GM23338 (cell line): ENCODE measurements around the gene TMEFF1. TPM values are rescaled to one million over a fixed set of nuclear protein-coding genes. Genes with fewer than 3 reads are reported as not detected.

Experiments used
- ATAC-seq: fragments of 200-7000 bp; cut with Tn5 transposase; 3 replicates; pipeline ENCODE4 v1.9.1; 2020
- DNase-seq: peaks from one replicate; pipeline ENCODE4 v3.0.0-alpha.2; 2015; ENCODE audit warnings: low spot score
- H2AFZ ChIP-seq: fragments of 200-600 bp; sonication (generic); 2 replicates; pipeline ENCODE4 v1.8.0; 2016; ENCODE audit warnings: antibody characterized with exemption, mild to moderate bottlenecking, moderate library complexity
- H3F3A ChIP-seq: fragments of 200-600 bp; sonication (generic); replicated peaks from 2 replicates; pipeline ENCODE4 v1.8.0; 2017; ENCODE audit warnings: antibody characterized with exemption, mixed run types, low read depth
- H3K27ac ChIP-seq: fragments of 200-600 bp; sonication (generic); 2 replicates; pipeline ENCODE4 v1.6.1; 2016; ENCODE audit warnings: low read depth
- H3K27me3 ChIP-seq: fragments of 200-600 bp; sonication (generic); 2 replicates; pipeline ENCODE4 v1.8.0; 2016; ENCODE audit warnings: mild to moderate bottlenecking, mixed run types, moderate library complexity; ENCODE audit not compliant: insufficient read depth
- H3K36me3 ChIP-seq: fragments of 200-600 bp; sonication (generic); 2 replicates; pipeline ENCODE4 v1.8.0; 2016; ENCODE audit warnings: mild to moderate bottlenecking; ENCODE audit not compliant: insufficient read depth
- H3K4me1 ChIP-seq: fragments of 200-600 bp; sonication (generic); 2 replicates; pipeline ENCODE4 v1.8.0; 2016; ENCODE audit warnings: mild to moderate bottlenecking, moderate library complexity; ENCODE audit not compliant: insufficient read depth
- H3K4me2 ChIP-seq: fragments of 200-600 bp; sonication (generic); 2 replicates; pipeline ENCODE4 v1.7.1; 2017; ENCODE audit warnings: mixed run types
- H3K4me3 ChIP-seq: fragments of 200-600 bp; sonication (generic); 2 replicates; pipeline ENCODE4 v1.6.1; 2016; ENCODE audit warnings: mixed run types
- H3K79me2 ChIP-seq: fragments of 200-600 bp; sonication (generic); replicated peaks from 2 replicates; pipeline ENCODE4 v1.8.0; 2017; ENCODE audit warnings: mild to moderate bottlenecking; ENCODE audit not compliant: insufficient read depth
- H3K9me2 ChIP-seq: fragments of 200-600 bp; sonication (generic); 2 replicates; pipeline ENCODE4 v1.8.0; 2017; ENCODE audit not compliant: insufficient read depth
- H4K20me1 ChIP-seq: fragments of 200-600 bp; sonication (generic); replicated peaks from 2 replicates; pipeline ENCODE4 v1.8.0; 2017; ENCODE audit warnings: mild to moderate bottlenecking; ENCODE audit not compliant: insufficient read depth
- H3K27ac Mint-ChIP-seq: 2 replicates; pipeline ENCODE4 v1.8.0; 2020; ENCODE audit warnings: inconsistent platforms, mild to moderate bottlenecking, moderate library complexity, mixed read lengths
- H3K27me3 Mint-ChIP-seq: 3 replicates; pipeline ENCODE4 v1.8.0; 2022; ENCODE audit warnings: low read depth, mild to moderate bottlenecking, moderate library complexity, mixed read lengths, inconsistent platforms; ENCODE audit not compliant: insufficient read depth, poor library complexity
- H3K36me3 Mint-ChIP-seq: 3 replicates; pipeline ENCODE4 v1.8.0; 2021; ENCODE audit warnings: low read depth, mild to moderate bottlenecking, inconsistent platforms, moderate library complexity, mixed read lengths
- H3K4me1 Mint-ChIP-seq: 3 replicates; pipeline ENCODE4 v1.8.0; 2020; ENCODE audit warnings: mild to moderate bottlenecking, inconsistent platforms, mixed read lengths
- H3K4me3 Mint-ChIP-seq: 3 replicates; pipeline ENCODE4 v1.8.0; 2021; ENCODE audit warnings: moderate library complexity, mild to moderate bottlenecking, inconsistent platforms, mixed read lengths
- H3K9me3 Mint-ChIP-seq: 3 replicates; pipeline ENCODE4 v1.8.0; 2020; ENCODE audit warnings: moderate library complexity, mild to moderate bottlenecking, inconsistent platforms, mixed read lengths
- CREB1 ChIP-seq: fragments of 250-450 bp; sonication (Bioruptor Pico); IDR thresholded peaks from 2 replicates; pipeline ENCODE4 v1.5.0; 2020; ENCODE audit warnings: low read depth, mild to moderate bottlenecking, moderate library complexity
- EZH2 ChIP-seq: fragments of 200-600 bp; sonication (generic); IDR thresholded peaks from one replicate; pipeline ENCODE4 v1.8.0; 2017; ENCODE audit warnings: antibody characterized with exemption, mild to moderate bottlenecking, low read depth; ENCODE audit not compliant: unreplicated experiment
- EZH2phosphoT487 ChIP-seq: fragments of 200-600 bp; sonication (generic); IDR thresholded peaks from one replicate; pipeline ENCODE4 v1.8.1; 2018; ENCODE audit warnings: antibody characterized with exemption; ENCODE audit not compliant: unreplicated experiment
- JUNB ChIP-seq: IDR thresholded peaks from one replicate; pipeline ENCODE4 v1.6.1; 2016; ENCODE audit warnings: antibody characterized with exemption; ENCODE audit not compliant: unreplicated experiment
- NANOG ChIP-seq: IDR thresholded peaks from 2 replicates; pipeline ENCODE4 v1.6.1; 2016; ENCODE audit warnings: antibody characterized with exemption, borderline replicate concordance
- POLR2AphosphoS5 ChIP-seq: IDR thresholded peaks from 2 replicates; pipeline ENCODE4 v1.6.1; 2016; ENCODE audit warnings: antibody characterized with exemption, low read depth
- REST ChIP-seq: IDR thresholded peaks from one replicate; pipeline ENCODE4 v1.6.1; 2018; ENCODE audit warnings: antibody characterized with exemption; ENCODE audit not compliant: unreplicated experiment
- STAT1 ChIP-seq: IDR thresholded peaks from one replicate; pipeline ENCODE4 v1.6.1; 2016; ENCODE audit warnings: antibody characterized with exemption; ENCODE audit not compliant: unreplicated experiment
- ZNF114 ChIP-seq: fragments of 250-450 bp; sonication (Bioruptor Pico); IDR thresholded peaks from 2 replicates; pipeline ENCODE4 v1.5.0; 2020; ENCODE audit warnings: mild to moderate bottlenecking, moderate library complexity
- ZNF331 ChIP-seq: fragments of 250-450 bp; sonication (Bioruptor Pico); IDR thresholded peaks from 2 replicates; pipeline ENCODE4 v1.5.0; 2020; ENCODE audit warnings: low read depth, mild to moderate bottlenecking, moderate library complexity
- polyA plus RNA-seq: library from polyadenylated mRNA; unstranded; fragments of >200 nt; fragmentation: Nextera tagmentation; extraction: Ambion mirVana; gene quantifications from 2 replicates; pipeline ENCODE4 v1.2.1, GENCODE V29; 2016
- total RNA-seq: library from RNA; depleted of rRNA; stranded (reverse); fragments of >200 nt; shearing (Covaris generic); gene quantifications from 2 replicates; pipeline ENCODE4 v1.2.3, GENCODE V29; 2014
- TF ChIP-seq, protein P1 (sequence below), 2 experiments: fragments of 200-600 bp in 1 of 2; sonication (generic) in 1 of 2; conservative IDR thresholded peaks; 2 replicates each; pipeline versions ENCODE4 v1.5.1 to v1.6.1; 2016 to 2017; ENCODE audit warnings: antibody characterized with exemption in 2 of 2, low read depth in 2 of 2, mild to moderate bottlenecking in 2 of 2, moderate library complexity in 1 of 2
- TF ChIP-seq, protein P2 (sequence below): IDR thresholded peaks from 2 replicates; pipeline ENCODE4 v1.6.1; 2016; ENCODE audit warnings: antibody characterized with exemption

TMEFF1 gene
- total and polyA plus RNA-seq, 2 experiments from 2014 or later, result 6.6 to 85.2 TPM

DNA sequence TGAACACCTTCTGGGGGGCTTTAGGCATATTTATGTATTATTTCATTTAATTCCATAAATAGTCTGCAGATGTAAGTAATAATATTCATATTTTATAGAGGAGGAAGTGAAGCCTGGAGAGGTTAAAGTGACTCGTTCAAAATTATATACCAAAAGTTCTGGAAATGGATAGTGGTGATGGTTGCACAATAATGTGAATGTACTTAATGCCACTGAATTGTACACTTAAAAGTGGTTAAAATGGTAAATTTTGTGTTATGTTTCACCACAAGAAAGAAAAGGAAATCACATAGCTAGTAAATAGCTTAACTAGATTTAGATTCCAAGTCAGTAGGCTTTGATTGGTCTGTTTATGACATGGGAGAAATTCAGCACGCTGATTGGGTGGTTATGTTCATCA, 13.0 kb upstream of the TMEFF1 start (continued):
- TF ChIP-seq JUNB, result no peak
- TF ChIP-seq ZNF331 (CRISPR knock-in tag), result no peak
- TF ChIP-seq ZNF114, result no peak
- TF ChIP-seq EZH2phosphoT487, result no peak
- TF ChIP-seq, protein P1, sequence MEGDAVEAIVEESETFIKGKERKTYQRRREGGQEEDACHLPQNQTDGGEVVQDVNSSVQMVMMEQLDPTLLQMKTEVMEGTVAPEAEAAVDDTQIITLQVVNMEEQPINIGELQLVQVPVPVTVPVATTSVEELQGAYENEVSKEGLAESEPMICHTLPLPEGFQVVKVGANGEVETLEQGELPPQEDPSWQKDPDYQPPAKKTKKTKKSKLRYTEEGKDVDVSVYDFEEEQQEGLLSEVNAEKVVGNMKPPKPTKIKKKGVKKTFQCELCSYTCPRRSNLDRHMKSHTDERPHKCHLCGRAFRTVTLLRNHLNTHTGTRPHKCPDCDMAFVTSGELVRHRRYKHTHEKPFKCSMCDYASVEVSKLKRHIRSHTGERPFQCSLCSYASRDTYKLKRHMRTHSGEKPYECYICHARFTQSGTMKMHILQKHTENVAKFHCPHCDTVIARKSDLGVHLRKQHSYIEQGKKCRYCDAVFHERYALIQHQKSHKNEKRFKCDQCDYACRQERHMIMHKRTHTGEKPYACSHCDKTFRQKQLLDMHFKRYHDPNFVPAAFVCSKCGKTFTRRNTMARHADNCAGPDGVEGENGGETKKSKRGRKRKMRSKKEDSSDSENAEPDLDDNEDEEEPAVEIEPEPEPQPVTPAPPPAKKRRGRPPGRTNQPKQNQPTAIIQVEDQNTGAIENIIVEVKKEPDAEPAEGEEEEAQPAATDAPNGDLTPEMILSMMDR (conservative IDR thresholded peaks at IDR 0.05; ENCODE audit: low read depth in 2 of 2), result no peak
- TF ChIP-seq CREB1 (CRISPR knock-in tag), result no peak
- TF ChIP-seq, protein P2, sequence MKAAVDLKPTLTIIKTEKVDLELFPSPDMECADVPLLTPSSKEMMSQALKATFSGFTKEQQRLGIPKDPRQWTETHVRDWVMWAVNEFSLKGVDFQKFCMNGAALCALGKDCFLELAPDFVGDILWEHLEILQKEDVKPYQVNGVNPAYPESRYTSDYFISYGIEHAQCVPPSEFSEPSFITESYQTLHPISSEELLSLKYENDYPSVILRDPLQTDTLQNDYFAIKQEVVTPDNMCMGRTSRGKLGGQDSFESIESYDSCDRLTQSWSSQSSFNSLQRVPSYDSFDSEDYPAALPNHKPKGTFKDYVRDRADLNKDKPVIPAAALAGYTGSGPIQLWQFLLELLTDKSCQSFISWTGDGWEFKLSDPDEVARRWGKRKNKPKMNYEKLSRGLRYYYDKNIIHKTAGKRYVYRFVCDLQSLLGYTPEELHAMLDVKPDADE, result no peak
- no peak for TF ChIP-seq NANOG
- TF ChIP-seq STAT1, result no peak
- no peak for TF ChIP-seq EZH2
- TF ChIP-seq REST, result no peak
- TF ChIP-seq POLR2AphosphoS5, result no peak

DNA sequence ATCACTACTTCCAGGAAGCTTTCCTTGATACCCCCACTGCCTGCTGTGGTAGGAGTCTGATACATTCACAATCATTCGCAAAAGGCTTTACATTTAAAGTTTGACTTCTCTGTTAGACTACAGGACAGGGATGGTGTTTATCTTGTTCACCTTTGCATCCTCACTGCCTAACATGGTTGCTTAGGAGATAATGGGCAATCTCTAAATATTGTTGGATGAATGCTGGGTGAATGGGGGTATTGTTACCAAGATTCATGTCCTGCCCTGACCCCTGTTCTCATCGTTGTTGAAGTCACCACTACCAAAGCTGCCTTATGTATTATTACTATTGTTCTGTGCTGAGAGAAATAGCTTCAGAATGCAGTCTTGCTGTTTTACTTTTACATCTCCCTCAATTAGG, 7.7 kb upstream of the TMEFF1 start:
- H4K20me1 ChIP-seq, result no peaks in the 10 kb centered on the region
- no peaks in the 10 kb centered on the region for H3K79me2 ChIP-seq
- Mint-ChIP-seq H3K4me3 (no peak overlapping the region), H3K9me3 (no peaks in the 10 kb centered on the region), H3K27ac (no peak overlapping the region), H3K36me3 (no peaks in the 10 kb centered on the region), H3K4me1 (peaks cover 16% of the 10 kb centered on the region), H3K27me3 (peaks cover 3% of the 10 kb centered on the region)
- no peak overlapping the region for H3K4me3 ChIP-seq
- peaks cover 6% of the 10 kb centered on the region; the same call in 1 of the 2 replicates for H3K4me1 ChIP-seq
- no peak overlapping the region for H3K27ac ChIP-seq
- ATAC-seq (no peak), DNase-seq (no peak)
- no peaks in the 10 kb centered on the region for H3K27me3 ChIP-seq
- no peaks in the 10 kb centered on the region for H3F3A ChIP-seq
- no peaks in the 10 kb centered on the region for H3K36me3 ChIP-seq
- H3K4me2 ChIP-seq, result no peak overlapping the region
- TF ChIP-seq ZNF331 (CRISPR knock-in tag), result no peak
- TF ChIP-seq CREB1 (CRISPR knock-in tag), result no peak
- no peak for TF ChIP-seq REST
- TF ChIP-seq, protein P1 (conservative IDR thresholded peaks at IDR 0.05; ENCODE audit: low read depth in 2 of 2), result no peak
- no peak for TF ChIP-seq ZNF114
- no peak for TF ChIP-seq POLR2AphosphoS5
- TF ChIP-seq NANOG, result no peak
- TF ChIP-seq JUNB, result no peak
- no peak for TF ChIP-seq STAT1
- no peak overlapping the region for H2AFZ ChIP-seq
- no peaks in the 10 kb centered on the region for H3K9me2 ChIP-seq
